Omental fat pad (tissue), 4 donors: ENCODE results near the gene RAD54L. TPM values are rescaled to one million over a fixed set of nuclear protein-coding genes. Genes with fewer than 3 reads are reported as not detected.
A peak's percentile ranks its signal among the peaks of the same experiment; 100 is the strongest.
"Not testable (repeated sequence)": the region's sequence is repeated elsewhere in the genome, so short reads cannot be mapped to it uniquely, and the experiment has no call there.

ENCODE experiments used
- ATAC-seq: fragments of 150-250 bp; one replicate; pipeline ENCODE4 v1.9.1; 2016; ENCODE audit warnings: mild to moderate bottlenecking, moderate library complexity; ENCODE audit not compliant: low FRiP score
- DNase-seq: peaks from one replicate; pipeline ENCODE4 v3.0.0-alpha.2; 2019; ENCODE audit warnings: low spot score
- CTCF ChIP-seq, 3 donors: fragments of 450-650 bp; IDR thresholded peaks; one replicate each; pipeline ENCODE4 v1.5.1; 2016 to 2017; ENCODE audit warnings: antibody characterized with exemption in 3 of 3, mild to moderate bottlenecking in 3 of 3, moderate library complexity in 2 of 3
- total RNA-seq, 4 donors: library from RNA; depleted of rRNA; stranded (reverse); fragments of >200 nt; gene quantifications; one replicate each; pipeline ENCODE4 v1.1.0, GENCODE V29; 2016

The RAD54L gene
- total RNA-seq, 4 donors from 2014 or later, result 0.28 to 1.4 TPM; not detected in 2

- ATAC-seq (no peak), DNase-seq (no peak)
- TF ChIP-seq CTCF (IDR thresholded peaks at IDR 0.05), result no peak
These were observed 4.6 kb upstream of the RAD54L start for GRCh38 chr1:46242918-46243317.

GRCh38 chr1:46243831-46244230 lies 3.7 kb upstream of the RAD54L start:
- not testable (repeated sequence) for ATAC-seq, DNase-seq

- DNase-seq, result no peak
- ATAC-seq, result no peak
- TF ChIP-seq CTCF (IDR thresholded peaks at IDR 0.05), result no peak
These were observed 2.7 kb upstream of the RAD54L start for GRCh38 chr1:46244656-46245371.

- DNase-seq, ATAC-seq: not testable (repeated sequence)
These were observed 1.4 kb upstream of the RAD54L start for GRCh38 chr1:46246136-46246535.

GRCh38 chr1:46246548-46247435 lies 771 bp upstream of the RAD54L start:
- TF ChIP-seq CTCF (IDR thresholded peaks at IDR 0.05), result no peak
- DNase-seq, result peak; percentile 31
- ATAC-seq, result peak; percentile 87

- no peak for ATAC-seq
- no peak for DNase-seq
- no peak for TF ChIP-seq CTCF (IDR thresholded peaks at IDR 0.05)
These were observed 758 bp downstream of the RAD54L start for GRCh38 chr1:46248122-46248920.

GRCh38 chr1:46254668-46255067 lies 7.1 kb downstream of the RAD54L start:
- no peak for TF ChIP-seq CTCF (IDR thresholded peaks at IDR 0.05)
- DNase-seq, result no peak
- no peak for ATAC-seq
